ENCODE measurements around the gene LRRC36.

Gene LRRC36

DNA sequence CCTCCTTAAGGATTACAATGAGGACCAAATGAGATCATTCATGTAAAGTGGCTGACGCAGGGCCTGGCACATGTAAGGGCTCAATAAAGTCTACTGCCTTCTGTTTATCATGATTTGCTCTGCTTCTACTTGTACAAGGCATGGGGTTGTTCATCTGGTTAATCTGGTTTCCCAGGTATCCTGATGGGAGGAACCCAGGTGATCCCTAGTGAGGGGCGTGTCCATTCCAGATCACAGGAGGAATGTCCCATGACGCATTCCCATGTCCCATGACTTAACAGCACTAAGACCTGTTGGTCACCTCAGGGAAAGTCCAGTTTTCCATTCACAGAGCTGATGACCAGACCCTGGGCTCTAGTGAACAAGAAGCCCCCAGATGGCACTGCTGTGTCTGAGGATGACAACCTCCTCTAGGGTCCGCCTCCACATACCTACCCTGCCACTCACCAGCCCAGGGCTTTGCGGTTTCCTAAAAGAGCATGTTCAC, 78.2 kb downstream of the LRRC36 start:
- Histone ChIP-seq H3K79me2 (ENCODE audit: insufficient read depth, low read depth) (no peaks in the 10 kb centered on the region), H3K27ac (no peak overlapping the region), H3K4me3 (IDR thresholded peaks at IDR 0.05; ENCODE audit: insufficient read depth, low read depth, low read length) (no peak overlapping the region), H3K4me1 (ENCODE audit: low read depth, poor library complexity, severe bottlenecking) (no peaks in the 10 kb centered on the region), H2AFZ (ENCODE audit: low read depth) (no peak overlapping the region), H4K20me1 (ENCODE audit: insufficient read depth) (no peaks in the 10 kb centered on the region), H3K4me2 (no peak overlapping the region), H3K9ac (no peak overlapping the region), H3K36me3 (ENCODE audit: insufficient read depth) (no peaks in the 10 kb centered on the region), H3K27me3 (ENCODE audit: insufficient read depth, low read depth) (no peaks in the 10 kb centered on the region)
- TF ChIP-seq, protein P1, sequence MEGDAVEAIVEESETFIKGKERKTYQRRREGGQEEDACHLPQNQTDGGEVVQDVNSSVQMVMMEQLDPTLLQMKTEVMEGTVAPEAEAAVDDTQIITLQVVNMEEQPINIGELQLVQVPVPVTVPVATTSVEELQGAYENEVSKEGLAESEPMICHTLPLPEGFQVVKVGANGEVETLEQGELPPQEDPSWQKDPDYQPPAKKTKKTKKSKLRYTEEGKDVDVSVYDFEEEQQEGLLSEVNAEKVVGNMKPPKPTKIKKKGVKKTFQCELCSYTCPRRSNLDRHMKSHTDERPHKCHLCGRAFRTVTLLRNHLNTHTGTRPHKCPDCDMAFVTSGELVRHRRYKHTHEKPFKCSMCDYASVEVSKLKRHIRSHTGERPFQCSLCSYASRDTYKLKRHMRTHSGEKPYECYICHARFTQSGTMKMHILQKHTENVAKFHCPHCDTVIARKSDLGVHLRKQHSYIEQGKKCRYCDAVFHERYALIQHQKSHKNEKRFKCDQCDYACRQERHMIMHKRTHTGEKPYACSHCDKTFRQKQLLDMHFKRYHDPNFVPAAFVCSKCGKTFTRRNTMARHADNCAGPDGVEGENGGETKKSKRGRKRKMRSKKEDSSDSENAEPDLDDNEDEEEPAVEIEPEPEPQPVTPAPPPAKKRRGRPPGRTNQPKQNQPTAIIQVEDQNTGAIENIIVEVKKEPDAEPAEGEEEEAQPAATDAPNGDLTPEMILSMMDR (conservative IDR thresholded peaks at IDR 0.05; ENCODE audit: low read depth, low read length) = no peak

DNA sequence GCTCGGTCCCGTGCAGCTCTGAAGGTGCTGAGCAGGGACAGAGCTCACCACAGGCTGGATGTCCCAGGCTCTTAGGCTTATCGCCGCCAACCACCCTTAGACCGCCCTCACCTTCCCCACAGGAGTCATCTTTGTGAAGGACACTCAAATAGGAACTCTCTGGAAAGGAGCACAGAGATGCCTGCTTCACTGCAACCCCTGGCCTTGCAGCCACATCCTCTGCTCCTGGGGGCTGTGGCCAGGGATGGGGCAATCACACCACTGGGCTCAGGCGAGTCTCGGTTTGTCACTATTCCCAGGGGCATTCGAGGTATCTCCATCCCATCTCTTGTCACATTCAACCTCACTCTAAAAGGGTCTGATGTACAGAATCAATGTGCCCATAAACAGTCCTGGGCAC, 78.7 kb downstream of the LRRC36 start:
- TF ChIP-seq, protein P1 (conservative IDR thresholded peaks at IDR 0.05; ENCODE audit: low read depth, low read length) = no peak
- H3K4me1 ChIP-seq (ENCODE audit: low read depth, poor library complexity, severe bottlenecking) = no peaks in the 10 kb centered on the region
- no peak overlapping the region for H3K4me2 ChIP-seq
- H3K27me3 ChIP-seq (ENCODE audit: insufficient read depth, low read depth) = no peaks in the 10 kb centered on the region
- H3K27ac ChIP-seq = no peak overlapping the region
- H2AFZ ChIP-seq (ENCODE audit: low read depth) = no peak overlapping the region
- H3K4me3 ChIP-seq (IDR thresholded peaks at IDR 0.05; ENCODE audit: insufficient read depth, low read depth, low read length) = no peak overlapping the region
- H4K20me1 ChIP-seq (ENCODE audit: insufficient read depth) = no peaks in the 10 kb centered on the region
- H3K79me2 ChIP-seq (ENCODE audit: insufficient read depth, low read depth) = no peaks in the 10 kb centered on the region
- no peak overlapping the region for H3K9ac ChIP-seq
- H3K36me3 ChIP-seq (ENCODE audit: insufficient read depth) = no peaks in the 10 kb centered on the region

DNA sequence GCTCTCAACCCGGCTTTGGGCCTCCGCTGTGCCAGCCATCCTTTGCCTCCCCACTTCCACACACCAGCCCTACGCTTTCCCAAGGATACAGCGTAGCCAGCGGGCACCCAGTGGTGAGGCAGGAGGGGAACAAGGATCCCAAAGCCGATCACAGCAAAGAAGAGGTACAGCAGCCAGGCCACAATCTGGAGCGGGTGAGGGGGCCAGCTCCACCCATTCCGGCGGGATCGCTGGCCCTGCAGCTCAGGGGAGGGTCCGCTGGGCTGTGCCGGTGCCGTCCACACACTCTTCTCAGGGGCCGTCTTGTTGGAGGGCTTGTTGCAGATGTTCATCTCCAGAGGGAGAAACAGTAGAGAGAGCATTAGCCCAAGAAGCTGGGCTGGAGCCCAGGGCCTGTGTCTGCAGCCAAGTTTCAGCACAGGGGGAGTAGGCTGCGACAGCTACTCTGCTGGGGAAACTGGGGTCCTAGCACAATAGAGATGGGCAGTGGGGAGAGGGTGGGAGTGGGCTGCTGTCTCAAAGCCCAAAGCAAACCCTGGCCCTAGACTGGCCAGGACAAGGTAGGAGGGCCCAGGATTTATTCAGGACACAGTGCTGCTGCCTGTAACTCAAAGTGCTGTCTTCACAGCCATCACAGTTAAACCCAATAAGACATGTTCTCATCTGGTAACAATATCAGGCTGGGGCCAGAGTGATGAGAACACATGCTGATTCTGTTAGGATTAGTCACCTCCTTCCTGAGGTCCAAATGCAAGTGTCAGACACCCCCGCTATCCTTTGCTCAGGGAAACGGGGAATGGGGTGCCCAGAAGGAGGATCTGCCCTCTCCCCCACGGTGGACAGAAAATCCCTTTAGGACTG, 79.7 kb downstream of the LRRC36 start:
- H4K20me1 ChIP-seq (ENCODE audit: insufficient read depth) = no peaks in the 10 kb centered on the region
- no peak overlapping the region for H3K4me2 ChIP-seq
- no peak overlapping the region for H3K9ac ChIP-seq
- H3K36me3 ChIP-seq (ENCODE audit: insufficient read depth) = no peaks in the 10 kb centered on the region
- no peak overlapping the region for H3K4me3 ChIP-seq (IDR thresholded peaks at IDR 0.05; ENCODE audit: insufficient read depth, low read depth, low read length)
- H3K79me2 ChIP-seq (ENCODE audit: insufficient read depth, low read depth) = no peaks in the 10 kb centered on the region
- TF ChIP-seq, protein P1 (conservative IDR thresholded peaks at IDR 0.05; ENCODE audit: low read depth, low read length) = no peak
- H3K4me1 ChIP-seq (ENCODE audit: low read depth, poor library complexity, severe bottlenecking) = no peaks in the 10 kb centered on the region
- H3K27ac ChIP-seq = no peak overlapping the region
- H3K27me3 ChIP-seq (ENCODE audit: insufficient read depth, low read depth) = no peaks in the 10 kb centered on the region
- H2AFZ ChIP-seq (ENCODE audit: low read depth) = no peak overlapping the region

DNA sequence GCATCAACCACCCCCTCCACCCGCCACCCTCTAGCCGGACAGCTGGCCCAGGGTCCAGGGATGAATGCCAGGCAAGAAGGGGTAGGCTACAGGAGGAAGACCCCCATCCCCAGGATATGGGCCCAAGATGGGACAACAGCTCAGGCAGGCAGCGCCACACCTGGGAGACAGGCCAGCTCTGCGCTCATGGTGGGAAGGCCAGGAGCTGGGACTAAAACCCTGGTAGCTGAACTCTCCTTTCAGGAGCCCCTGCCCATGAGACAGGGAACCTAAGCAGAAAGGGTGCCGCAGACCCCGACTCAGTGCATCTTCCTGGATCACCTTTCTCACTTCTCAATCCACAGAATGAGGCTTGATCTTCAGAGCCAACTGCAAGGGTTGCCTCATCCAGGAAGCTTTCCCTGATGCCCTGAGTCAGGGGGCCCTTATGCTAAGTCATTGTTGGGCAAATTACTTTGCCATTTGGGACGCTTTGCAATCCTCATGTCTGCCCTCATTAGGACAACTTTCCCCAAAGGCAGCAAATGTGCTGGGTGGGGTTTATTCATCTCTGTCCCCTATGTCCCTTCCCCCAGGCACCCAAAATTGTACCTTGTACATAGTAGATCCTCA, 80.7 kb downstream of the LRRC36 start:
- H3K27ac ChIP-seq = no peak overlapping the region
- no peak overlapping the region for H3K4me3 ChIP-seq (IDR thresholded peaks at IDR 0.05; ENCODE audit: insufficient read depth, low read depth, low read length)
- H2AFZ ChIP-seq (ENCODE audit: low read depth) = no peak overlapping the region

More for the DNA sequence above, 80.7 kb downstream of the LRRC36 start:
- no peaks in the 10 kb centered on the region for H3K4me1 ChIP-seq (ENCODE audit: low read depth, poor library complexity, severe bottlenecking)
- H3K9ac ChIP-seq = no peak overlapping the region
- H3K4me2 ChIP-seq = no peak overlapping the region
- no peaks in the 10 kb centered on the region for H3K36me3 ChIP-seq (ENCODE audit: insufficient read depth)
- no peaks in the 10 kb centered on the region for H4K20me1 ChIP-seq (ENCODE audit: insufficient read depth)
- H3K79me2 ChIP-seq (ENCODE audit: insufficient read depth, low read depth) = no peaks in the 10 kb centered on the region
- no peaks in the 10 kb centered on the region for H3K27me3 ChIP-seq (ENCODE audit: insufficient read depth, low read depth)
- TF ChIP-seq, protein P1 (conservative IDR thresholded peaks at IDR 0.05; ENCODE audit: low read depth, low read length) = no peak

All from KMS-11 (cell line).